HG03108 (cell line): Measurements from ENCODE around the gene ARHGAP6.
"Not testable (repeated sequence)": the region's sequence is repeated elsewhere in the genome, so short reads cannot be mapped to it uniquely, and the experiment has no call there.

Source experiments
- ATAC-seq: cut with Tn5 transposase; IDR thresholded peaks from one replicate; pipeline ENCODE4 v1.9.1; 2021; ENCODE audit warnings: moderate library complexity; ENCODE audit not compliant: unreplicated experiment

The ARHGAP6 gene

GRCh38 chrX:11578301-11578700 lies 87.4 kb downstream of the ARHGAP6 start:
- not testable (repeated sequence) for ATAC-seq

GRCh38 chrX:11577603-11578002 lies 88.1 kb downstream of the ARHGAP6 start:
- no peak for ATAC-seq

GRCh38 chrX:11575332-11575731 lies 90.4 kb downstream of the ARHGAP6 start:
- ATAC-seq: no peak

GRCh38 chrX:11567528-11568220 lies 98.0 kb downstream of the ARHGAP6 start:
- ATAC-seq: no peak

- ATAC-seq: no peak
Observed at GRCh38 chrX:11566789-11567188, 98.9 kb downstream of the ARHGAP6 start.

GRCh38 chrX:11566173-11566572 lies 99.5 kb downstream of the ARHGAP6 start:
- no peak for ATAC-seq

- ATAC-seq: no peak
Observed at GRCh38 chrX:11564546-11564945, 101.2 kb downstream of the ARHGAP6 start.

GRCh38 chrX:11562570-11562969 lies 103.2 kb downstream of the ARHGAP6 start:
- no peak for ATAC-seq

GRCh38 chrX:11558972-11559371 lies 106.7 kb downstream of the ARHGAP6 start:
- no peak for ATAC-seq

- no peak for ATAC-seq
Observed at GRCh38 chrX:11557120-11557519, 108.6 kb downstream of the ARHGAP6 start.

- ATAC-seq: no peak
Observed at GRCh38 chrX:11555759-11556158, 110.0 kb downstream of the ARHGAP6 start.

- ATAC-seq: no peak
Observed at GRCh38 chrX:11553594-11553993, 112.1 kb downstream of the ARHGAP6 start.

GRCh38 chrX:11551151-11551550 lies 114.6 kb downstream of the ARHGAP6 start:
- no peak for ATAC-seq

- no peak for ATAC-seq
Observed at GRCh38 chrX:11546917-11547316, 118.8 kb downstream of the ARHGAP6 start.

- no peak for ATAC-seq
Observed at GRCh38 chrX:11543249-11543648, 122.5 kb downstream of the ARHGAP6 start.

- ATAC-seq: no peak
Observed at GRCh38 chrX:11541510-11541909, 124.2 kb downstream of the ARHGAP6 start.

GRCh38 chrX:11540532-11541377 lies 125.0 kb downstream of the ARHGAP6 start:
- peak; percentile 82 for ATAC-seq

- ATAC-seq: no peak
Observed at GRCh38 chrX:11537141-11537540, 128.6 kb downstream of the ARHGAP6 start.

GRCh38 chrX:11535156-11535919 lies 130.4 kb downstream of the ARHGAP6 start:
- no peak for ATAC-seq

- peak; percentile 87 for ATAC-seq
Observed at GRCh38 chrX:11533199-11533651, 132.5 kb downstream of the ARHGAP6 start.

- no peak for ATAC-seq
Observed at GRCh38 chrX:11532291-11533078, 133.2 kb downstream of the ARHGAP6 start.
